LNCAP (cell line): ENCODE results near the gene CORIN.

Source experiments
- TF ChIP-seq, protein P1 (sequence below): fragments of 450-650 bp; IDR thresholded peaks from 2 replicates; pipeline ENCODE4 v1.5.1; 2017; ENCODE audit warnings: mild to moderate bottlenecking

Gene CORIN

DNA sequence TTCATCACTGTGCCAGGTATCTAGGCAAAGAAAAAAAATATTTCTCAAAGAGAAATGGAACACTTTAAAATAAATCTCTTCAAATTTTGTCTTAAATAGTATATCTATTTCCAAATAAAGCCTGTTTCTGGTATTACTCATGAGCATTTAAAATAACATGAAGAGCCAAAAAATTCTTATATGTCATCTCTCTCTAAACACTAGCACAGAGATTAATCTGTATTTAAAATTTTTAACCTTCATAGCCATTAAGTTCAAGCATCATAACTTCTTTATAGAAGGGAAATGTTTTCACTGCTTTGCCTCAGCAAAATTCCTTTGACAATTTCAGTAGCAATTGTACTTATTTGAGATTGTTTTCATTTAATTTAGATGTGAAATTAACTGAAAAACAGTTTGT, 5.1 kb upstream of the CORIN start:
- TF ChIP-seq, protein P1, sequence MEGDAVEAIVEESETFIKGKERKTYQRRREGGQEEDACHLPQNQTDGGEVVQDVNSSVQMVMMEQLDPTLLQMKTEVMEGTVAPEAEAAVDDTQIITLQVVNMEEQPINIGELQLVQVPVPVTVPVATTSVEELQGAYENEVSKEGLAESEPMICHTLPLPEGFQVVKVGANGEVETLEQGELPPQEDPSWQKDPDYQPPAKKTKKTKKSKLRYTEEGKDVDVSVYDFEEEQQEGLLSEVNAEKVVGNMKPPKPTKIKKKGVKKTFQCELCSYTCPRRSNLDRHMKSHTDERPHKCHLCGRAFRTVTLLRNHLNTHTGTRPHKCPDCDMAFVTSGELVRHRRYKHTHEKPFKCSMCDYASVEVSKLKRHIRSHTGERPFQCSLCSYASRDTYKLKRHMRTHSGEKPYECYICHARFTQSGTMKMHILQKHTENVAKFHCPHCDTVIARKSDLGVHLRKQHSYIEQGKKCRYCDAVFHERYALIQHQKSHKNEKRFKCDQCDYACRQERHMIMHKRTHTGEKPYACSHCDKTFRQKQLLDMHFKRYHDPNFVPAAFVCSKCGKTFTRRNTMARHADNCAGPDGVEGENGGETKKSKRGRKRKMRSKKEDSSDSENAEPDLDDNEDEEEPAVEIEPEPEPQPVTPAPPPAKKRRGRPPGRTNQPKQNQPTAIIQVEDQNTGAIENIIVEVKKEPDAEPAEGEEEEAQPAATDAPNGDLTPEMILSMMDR = no peak

DNA sequence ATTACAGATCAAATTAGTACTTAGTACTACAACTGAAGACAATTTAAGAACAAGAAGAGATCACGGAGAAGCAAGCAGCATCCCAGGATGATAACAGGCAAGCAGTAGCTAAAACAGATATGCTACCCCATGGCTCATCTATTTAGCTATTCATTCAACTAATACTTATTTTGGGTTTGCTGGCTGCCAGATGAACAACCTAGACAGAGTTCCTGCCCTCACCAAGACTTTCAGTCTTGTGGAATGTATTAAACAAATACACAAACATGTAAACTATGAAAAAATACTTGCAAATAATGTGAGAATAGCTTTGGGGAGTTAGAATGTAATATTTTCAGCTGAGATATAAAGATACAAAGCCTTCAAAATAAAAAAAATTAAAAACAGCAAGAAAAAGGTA, 2.4 kb upstream of the CORIN start:
- TF ChIP-seq, protein P1 = no peak

DNA sequence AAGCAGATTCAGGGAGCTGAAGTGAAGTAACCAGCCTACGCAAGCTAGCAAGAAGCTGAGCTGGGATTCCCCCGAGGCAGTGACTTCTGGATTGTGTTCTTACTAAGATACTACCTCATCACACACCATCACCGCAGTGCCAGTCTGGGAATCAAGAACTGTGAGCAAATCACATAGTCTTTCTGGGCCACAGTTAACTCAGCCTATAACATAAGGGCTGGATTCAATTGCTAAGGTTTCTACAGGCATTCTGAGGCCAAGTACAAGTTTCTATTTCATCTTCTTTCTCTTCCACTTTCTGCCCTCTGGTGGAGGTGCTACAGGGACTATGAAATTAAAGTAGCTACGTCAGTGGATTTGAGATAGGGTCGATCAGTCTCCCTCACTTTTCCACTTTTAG, 1.4 kb upstream of the CORIN start:
- TF ChIP-seq, protein P1 = peak; percentile 34; the same call in 1 of the 2 replicates

DNA sequence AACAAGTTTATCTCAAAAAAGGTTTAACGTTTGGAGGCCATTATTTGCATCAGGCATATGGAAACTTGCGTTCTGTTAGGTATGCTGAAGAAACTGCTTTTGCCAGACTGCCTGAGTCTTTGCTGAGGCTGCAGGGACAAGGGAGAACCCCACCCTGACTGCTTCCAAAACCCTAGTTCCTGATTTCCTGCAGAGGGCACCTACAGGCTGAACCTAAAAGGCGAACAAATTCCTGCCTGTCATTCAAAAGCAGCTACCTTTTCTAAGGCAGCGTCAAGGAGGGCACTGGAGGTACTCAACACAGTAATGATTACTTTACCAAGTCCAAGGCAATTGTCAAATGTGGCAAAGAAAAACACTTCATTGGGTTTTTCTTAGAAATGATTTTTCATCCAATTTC, 578 bp upstream of the CORIN start:
- TF ChIP-seq, protein P1 = no peak

DNA sequence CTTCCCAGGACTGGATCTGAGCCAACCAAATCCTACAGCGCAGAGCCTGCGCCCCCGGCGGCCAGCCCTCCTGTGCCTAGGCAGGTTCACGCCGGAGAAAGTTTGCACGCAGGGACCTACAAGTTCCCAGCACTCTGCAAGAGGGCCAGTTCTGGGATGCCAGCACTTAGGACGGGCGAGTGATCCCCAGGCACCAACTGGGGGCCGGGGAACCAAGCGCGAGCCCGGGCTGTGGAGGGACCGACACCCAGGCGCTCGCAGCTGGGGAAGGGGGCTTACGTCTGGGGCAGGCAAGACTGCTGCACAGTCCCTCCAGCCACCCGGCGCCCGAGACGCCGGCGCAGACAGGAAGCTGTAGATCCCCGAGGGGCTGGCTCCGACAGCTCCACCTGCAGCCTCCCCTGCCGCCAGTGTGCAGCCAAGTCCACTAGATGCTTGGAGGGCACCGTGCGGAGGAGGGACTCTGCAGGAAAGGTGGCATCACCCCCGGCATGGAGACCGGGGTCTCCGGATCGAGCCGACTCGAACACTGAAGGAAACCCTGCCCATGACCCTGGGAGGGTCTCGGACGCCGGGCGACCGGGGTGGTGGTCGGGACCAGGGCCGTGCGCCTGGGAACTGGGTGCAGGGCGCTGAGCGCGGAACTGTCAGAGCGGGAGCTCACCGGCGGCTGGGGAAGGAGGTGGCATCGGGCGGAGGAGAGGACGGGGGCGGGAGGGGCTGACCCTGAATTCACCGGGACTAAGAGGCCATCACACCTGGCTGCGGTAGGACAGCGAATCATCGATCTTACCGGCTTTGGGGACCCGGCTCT, 566 bp downstream of the CORIN start:
- TF ChIP-seq, protein P1 = no peak

DNA sequence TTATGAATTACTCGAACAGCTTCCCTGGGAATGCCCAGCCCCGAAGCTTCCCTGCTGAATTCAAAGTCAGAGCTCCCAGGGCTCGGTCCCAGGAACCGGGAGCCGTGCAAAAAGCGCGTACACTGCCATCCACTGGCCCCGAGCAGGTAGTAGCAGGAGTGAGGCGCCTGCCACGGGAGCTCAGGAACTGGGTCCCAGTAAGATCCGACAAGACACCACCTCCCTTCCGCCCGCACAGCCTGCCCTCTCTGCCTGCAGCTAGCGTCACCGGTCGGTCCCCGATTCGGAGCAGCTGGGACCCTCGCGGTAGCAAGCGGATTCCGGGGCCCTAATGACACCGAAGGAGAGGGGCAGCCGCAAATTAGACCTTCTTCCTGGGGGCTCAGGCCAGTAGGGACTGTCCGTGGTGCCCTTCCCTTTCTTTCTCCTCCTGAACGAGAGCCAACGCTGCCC, 1.2 kb downstream of the CORIN start:
- TF ChIP-seq, protein P1 = peak; percentile 86

GRCh38 chr4:47835494-47835893, 2.4 kb downstream of the CORIN start:
- TF ChIP-seq, protein P1 = no peak
